ENCODE results near the gene TERT. TPM values are rescaled to one million over a fixed set of nuclear protein-coding genes. Genes with fewer than 3 reads are reported as not detected.

Gene TERT
- total and polyA plus RNA-seq, 2 of the 8 experiments (the other 6 are each of a cell fraction or from before 2014, with no cell fraction given): 13.1 to 23.1 TPM

DNA sequence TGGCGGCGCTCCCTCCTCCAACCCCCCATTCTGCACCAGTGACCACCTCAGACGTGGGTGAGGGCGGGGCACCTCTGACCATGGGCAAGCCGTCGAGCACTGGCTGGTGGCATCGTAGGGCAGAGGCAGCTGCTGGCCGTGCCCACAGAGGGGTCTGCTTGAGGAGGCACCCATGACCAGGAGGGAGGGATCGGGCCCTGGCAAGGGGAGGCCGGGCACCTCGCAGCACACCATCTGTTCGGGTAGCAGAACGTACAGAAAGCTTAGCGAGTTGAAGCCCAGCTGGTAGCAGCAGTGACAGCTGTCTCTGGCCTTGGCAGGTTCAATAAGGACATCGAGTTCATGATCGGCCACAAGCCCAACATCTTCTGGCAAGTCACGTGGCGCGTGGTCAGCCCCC, 74.0 kb downstream of the TERT start:
- Histone ChIP-seq H3K27ac (ENCODE audit: low read depth, low read length) (no peak overlapping the region), H3K27me3 (replicated peaks in 1 of 4; ENCODE audit: control insufficient read depth in 3 of 4, extremely low read depth in 1 of 4, insufficient read depth in 3 of 4, low read length in 3 of 4) (no peaks in the 10 kb centered on the region; a peak in 1 of 7 replicates), H2BK12ac (ENCODE audit: low read depth, low read length) (no peak overlapping the region), H3K18ac (ENCODE audit: extremely low read depth, low read length) (no peak overlapping the region), H3K14ac (ENCODE audit: insufficient read length) (no peak overlapping the region), H3K56ac (replicated peaks; ENCODE audit: insufficient read length, low read depth, low read length) (no peak overlapping the region), H3K4me1 (replicated peaks in 1 of 4; ENCODE audit: control insufficient read depth in 3 of 4, insufficient read depth in 4 of 4, low read length in 3 of 4) (peaks cover 0 to 2% (median 0%) of the 10 kb centered on the region in 4 experiments; a peak in 2 of 7 replicates), H2BK15ac (ENCODE audit: low read length) (0 out of 2 replicates have a peak overlapping the region, but pooled peaks have one; percentile 5), H3K36me3 (ENCODE audit: control insufficient read depth in 2 of 4, insufficient read depth in 4 of 4, low read length in 3 of 4) (no peaks in the 10 kb centered on the region), H2AK5ac (ENCODE audit: low read depth, low read length) (no peak overlapping the region), H3K79me1 (ENCODE audit: low read depth, low read length) (no peaks in the 10 kb centered on the region), H3K23ac (ENCODE audit: insufficient read length) (no peak overlapping the region), H2BK120ac (replicated peaks; ENCODE audit: low read depth, low read length) (no peak overlapping the region), H3K4me2 (ENCODE audit: insufficient read depth in 1 of 2, low read depth in 2 of 2, low read length in 2 of 2) (no peak overlapping the region), H3K9me3 (ENCODE audit: insufficient read depth in 2 of 2, low read depth in 1 of 2, low read length in 1 of 2) (peaks cover 0 to 4% of the 10 kb centered on the region in 2 experiments; a peak in 1 of 4 replicates), H2AFZ (ENCODE audit: low read length) (no peak overlapping the region), H3K9ac (replicated peaks in 1 of 4; ENCODE audit: extremely low read depth in 1 of 4, low read depth in 3 of 4, low read length in 3 of 4) (no peak overlapping the region), H4K91ac (replicated peaks; ENCODE audit: insufficient read length, low read length) (no peak overlapping the region), H4K20me1 (replicated peaks in 1 of 2; ENCODE audit: control insufficient read depth in 1 of 2, insufficient read depth in 2 of 2, low read length in 2 of 2) (peaks cover 0 to 3% of the 10 kb centered on the region in 2 experiments), H3K79me2 (ENCODE audit: control insufficient read depth in 1 of 2, insufficient read depth in 2 of 2, low read length in 2 of 2) (no peaks in the 10 kb centered on the region), H3K4ac (replicated peaks; ENCODE audit: insufficient read length, low read depth, low read length) (no peak overlapping the region), H3K4me3 (ENCODE audit: extremely low read depth in 1 of 4, insufficient read depth in 2 of 4, low read depth in 3 of 4, low read length in 4 of 4) (no peak overlapping the region), H4K8ac (ENCODE audit: extremely low read depth, insufficient read depth, low read length) (no peak overlapping the region), H2BK20ac (ENCODE audit: low read length) (no peak overlapping the region), H2BK5ac (ENCODE audit: low read depth, low read length) (no peak overlapping the region), H3K23me2 (ENCODE audit: low read depth, low read length) (peaks cover 6% of the 10 kb centered on the region; the same call in 1 of the 2 replicates), H4K5ac (ENCODE audit: insufficient read length, low read depth, low read length) (no peak overlapping the region)
- ChIA-PET POLR2A (ENCODE audit: partially characterized antibody) (no interaction called here), CTCF (ENCODE audit: partially characterized antibody) (interaction anchor here (0.7 to 1.3 kb wide), 3 partner anchors 8 to 47 kb away, joined by 3 to 4 read pairs (median 3); no protein-coding TSS in a partner anchor)
- TF ChIP-seq CBX5 (IDR thresholded peaks at IDR 0.05; ENCODE audit: low read depth, low read length) (no peak), POLR2A (IDR thresholded peaks at IDR 0.05; ENCODE audit: control extremely low read depth in 1 of 2, low read depth in 2 of 2, low read length in 2 of 2) (no peak), TCF12 (IDR thresholded peaks at IDR 0.05; ENCODE audit: low read depth, low read length) (no peak), CEBPB (IDR thresholded peaks at IDR 0.05; ENCODE audit: low read depth, low read length) (no peak), CREB1 (IDR thresholded peaks at IDR 0.05) (no peak), NRF1 (IDR thresholded peaks at IDR 0.05; ENCODE audit: low read depth, low read length) (no peak), POLR2AphosphoS5 (IDR thresholded peaks at IDR 0.05; ENCODE audit: low read depth, low read length) (no peak), MAFK (IDR thresholded peaks at IDR 0.05; ENCODE audit: low read depth, low read length) (no peak), SP2 (IDR thresholded peaks at IDR 0.05; ENCODE audit: low read length) (no peak), CHD2 (IDR thresholded peaks at IDR 0.05; ENCODE audit: low read length) (no peak), RAD21 (IDR thresholded peaks at IDR 0.05 in 1 of 2, conservative IDR thresholded peaks at IDR 0.05 in 1 of 2; ENCODE audit: low read depth in 2 of 2, low read length in 2 of 2) (no peak)
- TF ChIP-seq, protein P1, sequence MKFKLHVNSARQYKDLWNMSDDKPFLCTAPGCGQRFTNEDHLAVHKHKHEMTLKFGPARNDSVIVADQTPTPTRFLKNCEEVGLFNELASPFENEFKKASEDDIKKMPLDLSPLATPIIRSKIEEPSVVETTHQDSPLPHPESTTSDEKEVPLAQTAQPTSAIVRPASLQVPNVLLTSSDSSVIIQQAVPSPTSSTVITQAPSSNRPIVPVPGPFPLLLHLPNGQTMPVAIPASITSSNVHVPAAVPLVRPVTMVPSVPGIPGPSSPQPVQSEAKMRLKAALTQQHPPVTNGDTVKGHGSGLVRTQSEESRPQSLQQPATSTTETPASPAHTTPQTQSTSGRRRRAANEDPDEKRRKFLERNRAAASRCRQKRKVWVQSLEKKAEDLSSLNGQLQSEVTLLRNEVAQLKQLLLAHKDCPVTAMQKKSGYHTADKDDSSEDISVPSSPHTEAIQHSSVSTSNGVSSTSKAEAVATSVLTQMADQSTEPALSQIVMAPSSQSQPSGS (IDR thresholded peaks at IDR 0.05; ENCODE audit: low read length): no peak
- WGBS, 2 experiments (ENCODE audit: extremely low coverage in 1 of 2, insufficient coverage in 1 of 2, insufficient read length in 1 of 2, insufficient replicate concordance in 2 of 2, low coverage in 1 of 2, low lambda C conversion rate in 2 of 2, missing lambda C conversion rate in 1 of 2): 92% methylated on average over 16 of the region's 19 CpGs; no CpG with 5 or more reads in 1 of the 2 experiments
- DNase-seq (ENCODE audit: low read depth in 1 of 2, low spot score in 2 of 2) (no peak), FAIRE-seq (no peak)
